Urinary bladder (tissue), 2 donors: ENCODE measurements around the gene SDR39U1. TPM values are rescaled to one million over a fixed set of nuclear protein-coding genes. Genes with fewer than 3 reads are reported as not detected.

Experiments
- polyA plus RNA-seq: library from polyadenylated mRNA; stranded (reverse); fragments of 200-250 nt; gene quantifications from one replicate; pipeline ENCODE4 v1.2.3, GENCODE V29; 2013
- total RNA-seq: library from RNA; depleted of rRNA; stranded (reverse); fragments of >200 nt; gene quantifications from one replicate; pipeline ENCODE4 v1.2.3, GENCODE V29; 2014
- donor health status: healthy.

The SDR39U1 gene
- total and polyA plus RNA-seq, 2 donors: 12.3 to 70.9 TPM

Other genes with a start within 250 kb of the SDR39U1 start
- 30.4 TPM for gene TM9SF1, start 247.3 kb downstream of the SDR39U1 start, total RNA-seq
- 48.1 TPM for gene TM9SF1, start 247.3 kb downstream of the SDR39U1 start, polyA plus RNA-seq
- gene TSSK4, start 237.1 kb downstream of the SDR39U1 start, total RNA-seq: 0.26 TPM
- gene TSSK4, start 237.1 kb downstream of the SDR39U1 start, polyA plus RNA-seq: 0.11 TPM
- gene CHMP4A, start 229.3 kb downstream of the SDR39U1 start, total RNA-seq: 22.5 TPM
- 111 TPM for gene CHMP4A, start 229.3 kb downstream of the SDR39U1 start, polyA plus RNA-seq
- 15.1 TPM for gene MDP1, start 226.7 kb downstream of the SDR39U1 start, total RNA-seq
- gene MDP1, start 226.7 kb downstream of the SDR39U1 start, polyA plus RNA-seq: 29.1 TPM
- 73.8 TPM for gene NEDD8, start 210.4 kb downstream of the SDR39U1 start, total RNA-seq
- gene NEDD8, start 210.4 kb downstream of the SDR39U1 start, polyA plus RNA-seq: 220 TPM
- gene GMPR2, start 209.8 kb downstream of the SDR39U1 start, total RNA-seq: 44.9 TPM
- gene GMPR2, start 209.8 kb downstream of the SDR39U1 start, polyA plus RNA-seq: 63.1 TPM
- 35.1 TPM for gene TINF2, start 200.2 kb downstream of the SDR39U1 start, total RNA-seq
- gene TINF2, start 200.2 kb downstream of the SDR39U1 start, polyA plus RNA-seq: 68.7 TPM
- gene TGM1, start 179.6 kb downstream of the SDR39U1 start, total RNA-seq: 1.2 TPM
- 0.65 TPM for gene TGM1, start 179.6 kb downstream of the SDR39U1 start, polyA plus RNA-seq
- 9.5 TPM for gene RABGGTA, start 171.2 kb downstream of the SDR39U1 start, total RNA-seq
- gene RABGGTA, start 171.2 kb downstream of the SDR39U1 start, polyA plus RNA-seq: 23.4 TPM
- 10.4 TPM for gene DHRS1, start 143.0 kb downstream of the SDR39U1 start, total RNA-seq
- 33.4 TPM for gene DHRS1, start 143.0 kb downstream of the SDR39U1 start, polyA plus RNA-seq
- 12.8 TPM for gene NOP9, start 142.9 kb downstream of the SDR39U1 start, total RNA-seq
- 18.0 TPM for gene NOP9, start 142.9 kb downstream of the SDR39U1 start, polyA plus RNA-seq
- 7.3 TPM for gene CIDEB, start 134.8 kb downstream of the SDR39U1 start, total RNA-seq
- gene CIDEB, start 134.8 kb downstream of the SDR39U1 start, polyA plus RNA-seq: 12.8 TPM
- 4.0 TPM for gene LTB4R2, start 132.6 kb downstream of the SDR39U1 start, total RNA-seq
- 2.8 TPM for gene LTB4R2, start 132.6 kb downstream of the SDR39U1 start, polyA plus RNA-seq
- gene LTB4R, start 131.3 kb downstream of the SDR39U1 start, total RNA-seq: 2.3 TPM
- gene LTB4R, start 131.3 kb downstream of the SDR39U1 start, polyA plus RNA-seq: 6.0 TPM
- 12.6 TPM for gene ADCY4, start 107.7 kb downstream of the SDR39U1 start, total RNA-seq
- gene ADCY4, start 107.7 kb downstream of the SDR39U1 start, polyA plus RNA-seq: 28.7 TPM
- 4.4 TPM for gene RIPK3, start 102.8 kb downstream of the SDR39U1 start, total RNA-seq
- 7.8 TPM for gene RIPK3, start 102.8 kb downstream of the SDR39U1 start, polyA plus RNA-seq
- 41.8 TPM for gene NFATC4, start 74.6 kb downstream of the SDR39U1 start, total RNA-seq
- 136 TPM for gene NFATC4, start 74.6 kb downstream of the SDR39U1 start, polyA plus RNA-seq
- 35.4 TPM for gene NYNRIN, start 43.8 kb downstream of the SDR39U1 start, total RNA-seq
- gene NYNRIN, start 43.8 kb downstream of the SDR39U1 start, polyA plus RNA-seq: 13.5 TPM
- gene CBLN3, start 13.1 kb downstream of the SDR39U1 start, total RNA-seq: 1.8 TPM
- gene CBLN3, start 13.1 kb downstream of the SDR39U1 start, polyA plus RNA-seq: 5.9 TPM
- 51.4 TPM for gene KHNYN, start 12.8 kb downstream of the SDR39U1 start, total RNA-seq
- 37.5 TPM for gene KHNYN, start 12.8 kb downstream of the SDR39U1 start, polyA plus RNA-seq
- 3.2 TPM for gene CMA1, start 65.5 kb upstream of the SDR39U1 start, total RNA-seq
- gene CMA1, start 65.5 kb upstream of the SDR39U1 start, polyA plus RNA-seq: 2.1 TPM
- 9.8 TPM for gene CTSG, start 133.5 kb upstream of the SDR39U1 start, total RNA-seq
- 5.4 TPM for gene CTSG, start 133.5 kb upstream of the SDR39U1 start, polyA plus RNA-seq
- gene GZMH, start 166.9 kb upstream of the SDR39U1 start, total RNA-seq: not detected
- 0.34 TPM for gene GZMH, start 166.9 kb upstream of the SDR39U1 start, polyA plus RNA-seq
- gene GZMB, start 191.4 kb upstream of the SDR39U1 start, total RNA-seq: not detected
- 0.49 TPM for gene GZMB, start 191.4 kb upstream of the SDR39U1 start, polyA plus RNA-seq